ENCODE measurements around the gene VPS4B. TPM values are rescaled to one million over a fixed set of nuclear protein-coding genes. Genes with fewer than 3 reads are reported as not detected.

The VPS4B gene
- total RNA-seq, 1 donor from 2014 or later, result 65.5 TPM

GRCh38 chr18:63467699-63468098, 45.4 kb upstream of the VPS4B start:
- H3K4me3 Mint-ChIP-seq (ENCODE audit: unreplicated experiment), result no peak overlapping the region
- no peaks in the 10 kb centered on the region for H3K27me3 Mint-ChIP-seq (ENCODE audit: low read depth, unreplicated experiment)
- Histone ChIP-seq H3K27me3 (ENCODE audit: insufficient read depth, low read length) (peaks cover 5% of the 10 kb centered on the region), H4K20me1 (ENCODE audit: insufficient read depth, low read length) (no peaks in the 10 kb centered on the region), H2AFZ (ENCODE audit: low read depth, low read length) (no peak overlapping the region), H3K4me1 (ENCODE audit: insufficient read depth, low read length) (no peaks in the 10 kb centered on the region), H3K9ac (ENCODE audit: low read length) (no peak overlapping the region), H3K9me3 (ENCODE audit: insufficient read depth, low read depth, low read length) (no peaks in the 10 kb centered on the region), H3K36me3 (ENCODE audit: insufficient read depth, low read length) (no peaks in the 10 kb centered on the region), H3K4me3 (ENCODE audit: insufficient read depth, low read depth, low read length) (no peak overlapping the region), H3K4me2 (ENCODE audit: low read length) (no peak overlapping the region), H3K27ac (ENCODE audit: low read depth, low read length) (no peak overlapping the region), H3K79me2 (ENCODE audit: insufficient read depth, low read length) (no peaks in the 10 kb centered on the region)
- TF ChIP-seq EZH2 (IDR thresholded peaks at IDR 0.05; ENCODE audit: insufficient read depth, low read length) (no peak), CTCF (IDR thresholded peaks at IDR 0.05; ENCODE audit: insufficient read depth, low read depth, low read length) (no peak)
- H3K36me3 Mint-ChIP-seq (ENCODE audit: low read depth, unreplicated experiment), result no peaks in the 10 kb centered on the region
- H3K27ac Mint-ChIP-seq (ENCODE audit: unreplicated experiment), result no peak overlapping the region
- peaks cover 2% of the 10 kb centered on the region for H3K4me1 Mint-ChIP-seq (ENCODE audit: low read depth, unreplicated experiment)
- DNase-seq (ENCODE audit: low read depth), result no peak
- FAIRE-seq, result no peak
- H3K9me3 Mint-ChIP-seq (ENCODE audit: unreplicated experiment), result no peaks in the 10 kb centered on the region

- no peaks in the 10 kb centered on the region for H3K9me3 ChIP-seq (ENCODE audit: insufficient read depth, low read depth, low read length)
- DNase-seq (ENCODE audit: low read depth) (no peak), FAIRE-seq (no peak)
- H3K4me1 ChIP-seq (ENCODE audit: insufficient read depth, low read length), result no peaks in the 10 kb centered on the region
- H2AFZ ChIP-seq (ENCODE audit: low read depth, low read length), result no peak overlapping the region
- H3K27ac ChIP-seq (ENCODE audit: low read depth, low read length), result no peak overlapping the region
- H3K27me3 Mint-ChIP-seq (ENCODE audit: low read depth, unreplicated experiment), result no peaks in the 10 kb centered on the region
- H4K20me1 ChIP-seq (ENCODE audit: insufficient read depth, low read length), result no peaks in the 10 kb centered on the region
- H3K27me3 ChIP-seq (ENCODE audit: insufficient read depth, low read length), result peaks cover 5% of the 10 kb centered on the region
- no peaks in the 10 kb centered on the region for H3K9me3 Mint-ChIP-seq (ENCODE audit: unreplicated experiment)
- TF ChIP-seq CTCF (IDR thresholded peaks at IDR 0.05; ENCODE audit: insufficient read depth, low read depth, low read length) (no peak), EZH2 (IDR thresholded peaks at IDR 0.05; ENCODE audit: insufficient read depth, low read length) (no peak)
- H3K36me3 Mint-ChIP-seq (ENCODE audit: low read depth, unreplicated experiment), result no peaks in the 10 kb centered on the region
- H3K4me2 ChIP-seq (ENCODE audit: low read length), result no peak overlapping the region
- no peak overlapping the region for H3K4me3 Mint-ChIP-seq (ENCODE audit: unreplicated experiment)
- no peak overlapping the region for H3K27ac Mint-ChIP-seq (ENCODE audit: unreplicated experiment)
- H3K4me3 ChIP-seq (ENCODE audit: insufficient read depth, low read depth, low read length), result no peak overlapping the region
- H3K9ac ChIP-seq (ENCODE audit: low read length), result no peak overlapping the region
- H3K79me2 ChIP-seq (ENCODE audit: insufficient read depth, low read length), result no peaks in the 10 kb centered on the region
- H3K36me3 ChIP-seq (ENCODE audit: insufficient read depth, low read length), result no peaks in the 10 kb centered on the region
- peaks cover 2% of the 10 kb centered on the region for H3K4me1 Mint-ChIP-seq (ENCODE audit: low read depth, unreplicated experiment)
Measured at GRCh38 chr18:63465059-63465458, 42.8 kb upstream of the VPS4B start.

- Mint-ChIP-seq H3K27me3 (ENCODE audit: low read depth, unreplicated experiment) (no peaks in the 10 kb centered on the region), H3K36me3 (ENCODE audit: low read depth, unreplicated experiment) (no peaks in the 10 kb centered on the region), H3K4me1 (ENCODE audit: low read depth, unreplicated experiment) (peaks cover 2% of the 10 kb centered on the region), H3K27ac (ENCODE audit: unreplicated experiment) (no peak overlapping the region), H3K4me3 (ENCODE audit: unreplicated experiment) (no peak overlapping the region), H3K9me3 (ENCODE audit: unreplicated experiment) (no peaks in the 10 kb centered on the region)
- FAIRE-seq (no peak), DNase-seq (ENCODE audit: low read depth) (no peak)
- Histone ChIP-seq H3K79me2 (ENCODE audit: insufficient read depth, low read length) (no peaks in the 10 kb centered on the region), H3K27me3 (ENCODE audit: insufficient read depth, low read length) (peaks cover 5% of the 10 kb centered on the region), H3K4me3 (ENCODE audit: insufficient read depth, low read depth, low read length) (no peak overlapping the region), H3K9ac (ENCODE audit: low read length) (no peak overlapping the region), H2AFZ (ENCODE audit: low read depth, low read length) (no peak overlapping the region), H3K4me2 (ENCODE audit: low read length) (no peak overlapping the region), H3K9me3 (ENCODE audit: insufficient read depth, low read depth, low read length) (no peaks in the 10 kb centered on the region), H3K4me1 (ENCODE audit: insufficient read depth, low read length) (no peaks in the 10 kb centered on the region), H3K27ac (ENCODE audit: low read depth, low read length) (no peak overlapping the region), H3K36me3 (ENCODE audit: insufficient read depth, low read length) (no peaks in the 10 kb centered on the region), H4K20me1 (ENCODE audit: insufficient read depth, low read length) (no peaks in the 10 kb centered on the region)
- TF ChIP-seq CTCF (IDR thresholded peaks at IDR 0.05; ENCODE audit: insufficient read depth, low read depth, low read length) (no peak), EZH2 (IDR thresholded peaks at IDR 0.05; ENCODE audit: insufficient read depth, low read length) (no peak)
Measured at GRCh38 chr18:63464434-63464833, 42.2 kb upstream of the VPS4B start.

All from astrocyte (in vitro differentiated cells and primary cell).